DMS79 (cell line): ENCODE data around the gene NUP205.

Source experiments
- DNase-seq: peaks from one replicate; lab custom pipeline; 2025; lab: John Stamatoyannopoulos, UW

NUP205 gene, protein sequence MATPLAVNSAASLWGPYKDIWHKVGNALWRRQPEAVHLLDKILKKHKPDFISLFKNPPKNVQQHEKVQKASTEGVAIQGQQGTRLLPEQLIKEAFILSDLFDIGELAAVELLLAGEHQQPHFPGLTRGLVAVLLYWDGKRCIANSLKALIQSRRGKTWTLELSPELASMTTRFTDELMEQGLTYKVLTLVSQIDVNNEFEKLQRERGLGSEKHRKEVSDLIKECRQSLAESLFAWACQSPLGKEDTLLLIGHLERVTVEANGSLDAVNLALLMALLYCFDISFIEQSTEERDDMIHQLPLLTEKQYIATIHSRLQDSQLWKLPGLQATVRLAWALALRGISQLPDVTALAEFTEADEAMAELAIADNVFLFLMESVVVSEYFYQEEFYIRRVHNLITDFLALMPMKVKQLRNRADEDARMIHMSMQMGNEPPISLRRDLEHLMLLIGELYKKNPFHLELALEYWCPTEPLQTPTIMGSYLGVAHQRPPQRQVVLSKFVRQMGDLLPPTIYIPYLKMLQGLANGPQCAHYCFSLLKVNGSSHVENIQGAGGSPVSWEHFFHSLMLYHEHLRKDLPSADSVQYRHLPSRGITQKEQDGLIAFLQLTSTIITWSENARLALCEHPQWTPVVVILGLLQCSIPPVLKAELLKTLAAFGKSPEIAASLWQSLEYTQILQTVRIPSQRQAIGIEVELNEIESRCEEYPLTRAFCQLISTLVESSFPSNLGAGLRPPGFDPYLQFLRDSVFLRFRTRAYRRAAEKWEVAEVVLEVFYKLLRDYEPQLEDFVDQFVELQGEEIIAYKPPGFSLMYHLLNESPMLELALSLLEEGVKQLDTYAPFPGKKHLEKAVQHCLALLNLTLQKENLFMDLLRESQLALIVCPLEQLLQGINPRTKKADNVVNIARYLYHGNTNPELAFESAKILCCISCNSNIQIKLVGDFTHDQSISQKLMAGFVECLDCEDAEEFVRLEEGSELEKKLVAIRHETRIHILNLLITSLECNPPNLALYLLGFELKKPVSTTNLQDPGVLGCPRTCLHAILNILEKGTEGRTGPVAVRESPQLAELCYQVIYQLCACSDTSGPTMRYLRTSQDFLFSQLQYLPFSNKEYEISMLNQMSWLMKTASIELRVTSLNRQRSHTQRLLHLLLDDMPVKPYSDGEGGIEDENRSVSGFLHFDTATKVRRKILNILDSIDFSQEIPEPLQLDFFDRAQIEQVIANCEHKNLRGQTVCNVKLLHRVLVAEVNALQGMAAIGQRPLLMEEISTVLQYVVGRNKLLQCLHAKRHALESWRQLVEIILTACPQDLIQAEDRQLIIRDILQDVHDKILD (N-terminal part only)

GRCh38 chr7:135557455-135558336 lies at the start of gene NUP205:
Gene NUP205 (plus strand): TSS chr7:135557917. CDS start chr7:135557945, 28 bp downstream.
- DNase-seq, result peak; percentile 89

- peak; percentile 35 for DNase-seq
Observed at GRCh38 chr7:135508883-135509588, 48.7 kb upstream of the NUP205 start.

GRCh38 chr7:135509589-135509838 lies 48.2 kb upstream of the NUP205 start:
- DNase-seq, result no peak

DNA sequence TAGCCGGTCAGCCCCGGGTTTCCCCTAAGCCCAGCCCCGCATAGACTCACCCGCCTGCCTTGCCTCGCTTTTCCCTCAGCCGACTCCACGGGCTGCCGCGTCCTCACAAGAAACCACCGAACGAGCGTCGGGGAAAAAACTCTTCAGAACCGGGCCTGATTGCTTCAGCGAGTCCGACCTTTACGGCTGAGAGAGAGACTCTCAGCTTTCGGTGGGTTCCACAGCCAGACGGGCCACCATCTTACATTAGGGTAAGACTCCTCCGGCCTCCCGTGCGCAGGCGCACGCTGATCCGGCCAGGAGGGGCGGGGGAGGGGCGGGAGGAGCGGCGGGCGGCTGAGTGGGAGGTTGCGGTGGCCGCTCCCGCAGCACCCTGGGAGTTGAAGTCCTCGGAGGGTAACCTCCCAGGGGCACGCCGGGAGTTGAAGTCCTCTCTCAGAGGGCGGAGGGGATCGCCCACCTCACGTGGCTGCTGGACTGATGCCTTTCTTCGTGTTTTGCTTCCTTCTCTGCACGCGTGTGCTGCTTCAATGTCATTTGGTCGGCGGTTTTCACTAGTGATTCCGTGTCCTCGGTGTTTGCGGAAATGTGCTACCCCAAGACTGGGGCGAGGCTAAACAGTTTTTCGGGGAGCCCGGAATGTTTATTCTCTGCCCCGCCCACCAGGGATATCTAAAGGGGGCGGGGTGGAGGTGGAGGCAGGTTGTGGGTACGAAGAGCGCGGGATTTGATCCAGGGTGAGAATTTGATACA lies 47.7 kb upstream of the NUP205 start, which contains the start of gene CNOT4:
TSS of gene CNOT4 (minus strand) at position 264 of the 753 bp plus-strand sequence. CDS start 71,771 bp downstream, outside the sequence.
- DNase-seq, result peak; percentile 94

DNA sequence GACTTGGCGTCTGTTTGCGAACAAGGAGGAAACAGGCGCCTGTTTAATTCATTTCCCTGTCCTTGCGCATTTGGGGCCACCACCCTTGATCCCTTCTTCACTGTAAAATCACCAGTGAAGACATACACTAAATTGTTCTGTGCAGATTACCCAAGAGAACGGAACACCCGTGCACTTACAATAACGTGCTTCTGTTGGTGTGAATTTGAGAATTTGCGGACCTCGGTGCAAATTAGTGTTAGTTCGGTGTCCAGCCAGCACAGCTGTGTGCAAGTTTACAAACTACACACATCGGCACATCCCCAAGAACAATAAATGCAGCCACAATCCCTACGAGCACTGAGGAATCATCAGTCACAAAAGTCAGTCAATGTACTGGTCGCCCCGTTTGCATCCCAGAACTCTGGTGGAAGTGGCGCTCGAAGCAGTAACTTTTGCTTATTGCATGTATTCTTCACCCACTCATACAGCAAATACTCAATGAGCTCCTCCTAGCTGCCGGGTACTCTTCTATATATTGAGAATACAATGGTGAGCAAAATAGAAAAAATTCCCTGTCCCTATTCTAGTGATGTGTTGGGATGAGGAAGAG lies 47.0 kb upstream of the NUP205 start:
- no peak for DNase-seq

DNA sequence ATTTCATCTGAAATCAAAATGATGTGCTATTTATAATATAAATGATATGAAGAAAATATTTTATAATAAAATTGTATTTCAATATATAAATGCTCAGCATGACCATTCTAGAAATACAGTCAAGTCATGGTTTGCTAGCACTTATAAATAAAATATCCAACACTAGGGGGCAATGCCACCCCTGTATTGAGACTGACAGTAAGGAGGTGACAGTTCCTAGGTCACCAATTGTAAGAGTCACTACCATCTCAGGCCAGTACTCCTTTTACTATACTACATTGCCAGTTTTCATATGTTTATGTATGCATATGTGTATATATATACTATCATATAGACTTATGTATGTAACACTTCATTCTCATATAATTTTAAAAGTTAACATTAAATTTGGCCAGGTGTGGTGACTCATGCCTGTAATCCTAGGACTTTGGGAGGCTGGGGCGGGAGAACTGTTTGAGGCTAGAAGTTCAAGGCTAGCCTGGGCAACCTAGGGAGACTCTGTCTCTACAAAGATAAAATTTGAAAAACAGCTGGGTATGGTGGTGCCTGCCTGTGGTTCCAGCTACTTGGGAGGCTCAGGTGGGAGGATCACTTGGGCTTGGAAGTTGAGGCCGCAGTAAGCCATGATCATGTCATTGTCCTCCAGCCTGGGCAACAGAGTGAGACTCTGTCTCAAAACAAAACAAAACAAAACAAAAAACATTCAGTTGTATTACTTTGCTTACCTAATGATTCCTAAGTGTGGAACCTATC lies 45.4 kb upstream of the NUP205 start:
- DNase-seq, result peak; percentile 6

DNA sequence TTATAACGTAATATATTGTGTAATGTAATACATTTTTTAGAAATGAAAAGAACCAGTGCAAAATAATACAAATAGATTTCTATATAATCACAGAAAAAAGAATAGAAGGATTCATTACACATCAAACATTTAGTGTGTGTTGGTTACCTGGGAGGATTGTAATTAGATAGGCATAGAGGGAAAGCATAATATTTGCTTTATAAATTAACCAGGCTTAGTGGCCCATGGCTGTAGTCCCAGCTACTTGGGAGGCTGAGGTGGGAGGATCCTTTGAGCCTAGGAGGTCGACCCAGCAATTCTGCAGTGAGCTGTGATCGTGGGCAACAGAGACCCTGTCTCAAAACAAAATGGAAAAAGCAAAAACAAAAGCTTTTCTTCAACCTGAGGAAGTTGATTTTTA lies 42.9 kb upstream of the NUP205 start:
- DNase-seq, result no peak

DNA sequence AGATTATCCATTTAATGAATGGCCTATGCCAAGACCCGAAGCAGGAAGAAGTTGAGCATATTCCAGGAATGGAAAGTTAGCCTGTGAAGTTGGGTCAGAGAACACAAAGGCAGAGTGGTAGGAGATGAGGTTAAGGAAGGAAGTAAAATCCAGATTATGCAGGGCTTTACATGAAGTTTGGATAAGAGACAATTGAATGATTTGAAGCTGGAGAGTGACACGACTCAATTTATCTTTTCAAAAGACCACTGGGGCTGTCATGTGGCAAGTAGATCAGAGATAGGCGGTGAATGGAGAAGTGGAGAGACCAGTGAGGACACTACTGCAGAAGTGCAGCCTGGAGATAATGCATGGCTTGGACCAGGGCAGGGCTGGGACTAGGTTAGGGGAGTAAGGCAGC lies 40.7 kb upstream of the NUP205 start:
- DNase-seq, result no peak

- DNase-seq, result no peak
Observed at GRCh38 chr7:135518748-135519147, 39.0 kb upstream of the NUP205 start.

DNA sequence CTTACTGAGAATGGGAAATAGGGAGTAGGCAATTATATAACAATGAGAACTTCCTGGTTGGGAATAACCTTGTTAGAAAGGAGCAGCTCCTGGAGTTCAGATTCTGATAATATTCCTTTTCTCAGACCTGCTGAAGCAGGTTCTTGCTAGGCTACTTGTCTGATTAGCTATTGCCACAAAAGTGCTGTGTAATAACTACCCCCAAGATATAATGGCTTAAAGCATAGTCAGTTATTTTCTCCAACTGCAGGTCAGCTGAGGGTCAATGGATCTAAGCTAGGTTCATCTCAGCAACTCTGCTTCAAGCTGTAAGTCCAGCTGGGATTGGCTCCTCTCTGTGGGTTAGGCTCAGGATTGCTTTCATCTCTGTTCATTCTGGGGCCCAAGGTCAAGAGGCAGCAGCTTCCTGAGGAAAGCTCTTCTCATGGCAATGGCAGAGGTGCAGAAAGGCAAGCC lies 38.5 kb upstream of the NUP205 start:
- DNase-seq, result no peak

DNA sequence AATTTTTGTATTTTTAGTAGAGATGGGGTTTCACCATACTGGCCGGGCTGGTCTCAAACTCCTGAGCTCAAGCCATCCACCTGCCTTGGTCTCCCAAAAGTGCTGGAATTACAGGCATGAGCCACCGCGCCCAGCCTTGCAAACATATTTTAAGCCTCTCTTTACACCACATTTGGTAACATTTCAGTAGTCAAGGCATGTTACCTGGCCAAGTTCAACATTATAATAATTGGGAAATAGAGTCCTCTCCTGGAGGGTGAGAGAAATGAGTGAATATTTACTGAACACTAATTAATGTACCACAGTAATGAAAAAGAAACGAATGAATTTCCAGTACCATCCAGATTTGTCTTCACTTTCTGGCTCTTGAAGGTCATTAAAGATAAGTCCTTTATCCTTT lies 37.8 kb upstream of the NUP205 start:
- no peak for DNase-seq

DNA sequence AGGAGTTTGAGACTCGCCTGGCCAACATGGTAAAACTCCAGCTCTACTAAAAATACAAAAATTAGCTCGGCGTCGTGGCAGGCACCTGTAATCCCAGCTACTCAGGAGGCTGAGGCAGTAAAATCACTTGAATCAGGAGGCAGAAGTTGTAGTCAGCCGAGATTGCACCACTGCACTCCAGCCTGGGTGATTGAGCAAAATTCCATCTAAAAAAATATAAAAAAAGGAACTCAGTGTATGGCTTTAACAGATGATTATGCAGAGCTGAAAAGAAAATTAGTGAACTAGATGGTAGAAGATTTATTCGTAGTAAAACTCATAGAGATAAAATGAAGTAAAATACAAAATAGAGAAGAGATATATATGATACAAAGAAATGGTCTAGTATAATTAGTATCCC lies 35.2 kb upstream of the NUP205 start:
- DNase-seq, result no peak

DNA sequence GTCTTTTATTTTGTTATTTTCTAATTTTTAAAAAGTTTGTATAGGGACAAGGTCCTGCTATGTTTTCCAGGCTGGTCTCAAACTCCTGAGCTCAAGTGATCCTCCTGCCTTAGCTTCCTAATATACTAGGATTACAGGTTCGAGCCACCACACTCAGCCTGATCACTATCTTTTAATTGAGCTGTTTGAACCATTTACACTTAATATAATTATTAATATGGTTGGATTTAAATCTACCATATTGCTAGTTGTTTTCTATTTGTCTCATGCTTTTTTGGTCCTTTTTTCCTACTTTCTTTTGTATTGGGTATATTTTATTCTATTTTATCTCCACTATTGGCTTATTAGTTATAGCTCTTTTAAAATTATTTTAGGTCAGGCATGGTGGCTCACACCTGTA lies 34.6 kb upstream of the NUP205 start:
- DNase-seq, result no peak

GRCh38 chr7:135525426-135525825 lies 32.3 kb upstream of the NUP205 start:
- no peak for DNase-seq

DNA sequence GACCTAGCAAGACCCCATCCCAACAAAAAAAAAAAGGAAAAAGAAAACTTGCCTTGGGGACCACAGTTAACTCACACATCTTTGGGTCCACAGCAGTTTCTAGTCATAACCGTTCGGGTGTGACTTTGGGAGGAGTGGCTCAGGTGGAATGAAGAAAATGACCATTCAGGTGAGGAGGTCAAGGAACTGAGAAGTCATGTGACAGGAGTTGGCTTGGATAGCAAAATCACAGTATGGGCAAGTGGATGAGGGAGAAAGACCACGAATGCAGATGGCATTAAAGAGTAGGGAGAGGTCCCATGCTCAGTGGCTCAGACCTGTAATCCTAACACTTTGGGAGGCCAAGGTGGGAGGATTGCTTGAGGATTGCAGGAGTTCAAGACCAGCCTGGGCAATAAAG lies 30.7 kb upstream of the NUP205 start:
- no peak for DNase-seq

GRCh38 chr7:135536150-135536549 lies 21.6 kb upstream of the NUP205 start:
- no peak for DNase-seq

DNA sequence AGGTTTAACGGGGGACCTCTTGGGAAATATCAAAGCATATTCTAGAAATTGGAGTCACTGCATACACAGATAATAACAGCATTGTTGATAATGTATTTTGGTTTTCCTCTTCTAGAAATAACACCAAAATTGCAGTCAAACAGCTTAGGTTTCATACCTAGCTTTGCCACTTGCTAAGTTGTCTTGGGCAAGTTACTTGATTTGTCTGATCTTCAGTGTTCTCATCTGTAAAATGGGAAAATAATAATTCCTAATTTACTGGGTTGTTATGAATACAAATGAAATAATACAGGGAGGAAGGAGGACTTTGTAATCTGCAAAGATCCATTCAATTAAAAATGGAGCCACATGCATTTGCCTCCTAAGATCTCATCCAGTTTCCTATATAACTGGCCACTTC lies 20.3 kb upstream of the NUP205 start:
- DNase-seq, result no peak

GRCh38 chr7:135537905-135538304 lies 19.8 kb upstream of the NUP205 start:
- DNase-seq, result no peak

DNA sequence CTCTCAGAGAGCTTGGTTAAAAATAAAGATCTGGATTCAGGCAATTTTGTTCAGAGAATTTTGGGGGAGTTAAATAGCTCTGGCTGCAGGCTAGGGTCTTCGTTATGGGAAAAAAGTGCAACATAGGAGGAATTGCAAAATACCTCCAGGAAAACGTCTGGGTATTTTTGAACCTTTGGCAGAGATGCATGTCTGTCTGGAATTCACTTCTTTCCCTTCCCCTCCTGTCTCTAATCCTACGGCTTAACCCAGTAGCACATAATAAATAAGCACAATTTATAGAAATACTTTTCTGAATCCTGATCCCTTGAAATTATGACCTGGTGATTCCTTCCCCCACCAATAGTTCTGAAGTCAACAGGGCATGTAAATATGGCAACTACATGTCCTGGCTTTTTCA lies 19.3 kb upstream of the NUP205 start:
- DNase-seq, result no peak
